ENCODE measurements around the gene GTF3A.
A peak's percentile ranks its signal among the peaks of the same experiment; 100 is the strongest.

The GTF3A gene

DNA sequence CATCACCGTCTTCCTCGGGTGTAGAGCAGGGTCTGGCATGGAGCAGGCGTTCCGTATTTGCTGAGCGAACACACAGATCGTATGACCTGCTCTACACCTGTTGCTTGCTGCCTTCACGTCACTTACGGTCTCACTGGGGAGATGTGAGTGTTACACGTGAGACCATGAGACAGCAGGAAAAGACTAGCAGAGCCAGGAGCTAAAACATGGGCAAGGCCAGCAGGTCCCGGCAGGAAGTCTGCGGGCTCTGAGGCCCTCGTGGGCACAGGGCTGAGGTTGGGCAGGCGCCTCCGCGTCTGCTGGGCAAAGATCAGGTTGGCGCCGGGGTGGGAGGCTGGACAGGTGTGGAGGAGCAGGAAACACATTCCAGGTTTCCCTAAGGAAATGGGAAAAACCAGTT is 19.7 kb upstream of the GTF3A start:
- DNase-seq (ENCODE audit: low read depth in 2 of 2, low spot score in 1 of 2), result no peak

DNA sequence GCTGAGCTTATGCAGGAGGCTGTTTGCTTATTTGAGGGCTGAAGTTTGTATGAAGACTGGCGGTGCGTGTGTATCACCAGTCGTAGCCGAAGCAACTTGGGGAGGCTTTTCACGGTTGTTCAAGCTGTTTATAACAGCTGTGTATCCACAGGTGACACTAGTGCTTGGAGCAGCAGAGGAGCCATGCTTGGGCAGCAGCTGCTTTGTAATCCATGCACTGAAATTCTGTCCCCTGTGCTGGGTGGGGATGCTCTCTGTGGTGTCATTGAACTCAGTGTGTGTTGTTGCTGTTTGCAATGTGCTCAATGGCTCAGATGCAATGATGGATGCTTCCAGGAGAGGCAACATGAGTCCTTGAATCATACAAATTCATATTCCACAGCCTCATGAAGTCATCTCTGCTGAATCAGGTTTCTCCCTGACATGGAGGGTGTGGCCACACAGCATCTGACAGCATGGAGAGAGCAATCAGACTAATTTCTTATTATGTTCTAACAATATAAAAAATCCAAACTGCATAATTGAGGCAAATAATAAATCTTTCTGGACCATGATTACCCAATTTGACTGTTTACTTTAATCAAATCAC is 18.8 kb upstream of the GTF3A start:
- DNase-seq (ENCODE audit: low read depth in 2 of 2, low spot score in 1 of 2), result no peak

DNA sequence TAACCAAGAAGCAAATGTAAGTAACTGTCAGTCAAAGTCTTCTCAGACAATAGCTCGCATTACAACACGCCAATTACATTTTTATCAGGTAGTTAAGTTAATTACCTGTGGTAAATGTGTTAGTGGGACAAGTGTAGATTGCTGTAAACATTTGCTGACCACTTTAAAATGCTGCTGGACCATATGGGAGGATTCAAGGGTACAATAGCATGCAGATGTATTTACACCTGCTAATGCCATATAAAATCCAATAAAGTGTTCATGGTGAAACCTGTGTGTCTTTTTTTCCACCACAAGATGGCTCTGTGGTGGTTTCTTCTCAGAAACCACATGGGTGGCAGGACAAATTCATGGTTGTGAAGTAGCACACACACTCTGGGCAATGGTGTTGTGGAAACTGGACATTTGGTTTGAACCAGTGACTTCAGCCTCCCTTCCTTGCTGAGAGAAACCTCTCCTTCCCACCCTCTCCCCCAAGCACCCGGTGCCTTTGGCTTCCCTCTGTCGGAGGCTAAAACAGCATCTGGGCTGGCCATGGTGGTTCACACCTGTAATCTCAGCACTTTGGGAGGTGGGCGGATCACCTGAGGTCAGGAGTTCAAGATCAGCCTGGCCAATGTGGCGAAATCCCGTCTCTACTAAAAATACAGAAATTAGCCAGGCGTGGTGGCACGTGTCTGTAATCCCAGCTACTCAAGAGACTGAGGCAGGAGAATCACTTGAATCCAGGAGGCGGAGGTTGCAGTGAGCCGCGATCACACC is 18.1 kb upstream of the GTF3A start:
- no peak for DNase-seq (ENCODE audit: low read depth in 2 of 2, low spot score in 1 of 2)

DNA sequence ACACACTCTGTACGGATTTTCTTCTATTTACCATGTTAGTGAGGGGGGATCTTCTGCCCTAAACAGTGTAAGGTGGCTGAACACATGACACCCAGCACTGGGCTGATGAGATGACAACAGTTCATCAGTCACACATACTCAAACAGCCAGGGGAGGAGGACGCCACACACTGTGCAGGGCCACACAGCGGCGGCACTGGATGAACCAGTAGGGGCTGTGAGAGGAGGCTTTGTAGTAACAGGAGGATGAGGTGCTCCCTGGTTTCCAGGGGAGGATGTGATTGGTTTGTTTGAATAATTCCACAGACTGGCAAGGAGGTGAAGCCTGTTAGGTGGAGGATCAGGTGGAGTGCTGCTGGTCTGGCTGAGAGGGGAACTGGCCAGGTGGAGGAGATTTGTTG is 16.3 kb upstream of the GTF3A start:
- DNase-seq (ENCODE audit: low read depth in 2 of 2, low spot score in 1 of 2), result no peak

DNA sequence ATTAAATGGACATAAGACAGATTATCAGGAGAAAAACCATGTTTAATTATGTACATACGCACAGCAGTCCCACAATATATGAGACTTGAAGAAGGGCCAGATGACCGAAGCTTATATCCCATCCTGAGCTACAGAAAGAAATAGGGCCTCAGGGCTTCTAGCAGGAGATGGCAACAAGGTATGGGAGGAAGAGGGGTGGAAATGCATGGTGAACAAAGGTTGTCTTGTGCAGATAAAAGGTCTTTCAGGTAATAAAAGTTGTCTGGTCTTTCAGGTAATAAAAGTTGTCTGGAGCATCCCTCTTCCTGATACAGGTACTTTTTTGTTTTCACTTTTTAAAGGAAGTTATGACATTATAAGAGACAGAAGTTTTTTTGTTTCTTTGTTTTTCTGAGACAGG is 15.4 kb upstream of the GTF3A start:
- no peak for DNase-seq (ENCODE audit: low read depth in 2 of 2, low spot score in 1 of 2)

DNA sequence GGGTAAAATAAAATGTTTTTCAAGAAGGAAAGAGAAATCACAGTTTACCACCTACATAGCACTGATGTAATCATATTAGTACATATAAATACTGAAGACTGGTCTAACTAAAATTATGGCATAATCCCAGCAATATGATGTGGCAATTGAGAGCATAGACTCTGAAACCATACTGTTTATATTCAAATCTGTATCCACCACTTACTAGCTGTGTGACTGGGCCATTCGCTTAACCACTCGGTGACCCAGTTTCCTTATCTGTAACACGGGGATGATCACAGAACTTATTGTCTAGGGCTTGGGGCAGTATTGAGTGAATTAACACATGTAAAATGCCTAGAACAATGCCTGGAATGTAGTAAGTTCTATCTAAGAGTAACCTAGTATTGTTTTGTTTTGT is 13.1 kb upstream of the GTF3A start:
- no peak for DNase-seq (ENCODE audit: low read depth in 2 of 2, low spot score in 1 of 2)

DNA sequence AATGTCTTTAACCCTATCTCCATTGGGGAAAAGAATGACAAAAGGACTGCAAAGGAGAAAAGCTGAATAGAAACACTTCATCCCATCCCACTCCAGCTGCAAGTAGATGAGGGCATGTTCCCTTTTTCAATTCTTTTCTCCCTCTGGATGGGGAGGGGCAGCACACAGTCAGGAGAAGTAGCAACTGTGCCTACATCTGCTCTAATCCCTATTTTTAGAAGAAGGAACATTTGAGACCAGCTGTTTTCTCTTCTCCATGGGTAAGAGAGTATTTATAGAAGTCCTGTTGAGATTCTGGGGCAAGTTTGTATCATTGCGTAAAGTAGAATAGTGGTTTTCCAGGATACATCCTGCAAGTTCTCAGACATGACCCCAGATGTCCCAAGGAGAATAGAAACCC is 9.3 kb upstream of the GTF3A start:
- DNase-seq (ENCODE audit: low read depth in 2 of 2, low spot score in 1 of 2), result no peak

DNA sequence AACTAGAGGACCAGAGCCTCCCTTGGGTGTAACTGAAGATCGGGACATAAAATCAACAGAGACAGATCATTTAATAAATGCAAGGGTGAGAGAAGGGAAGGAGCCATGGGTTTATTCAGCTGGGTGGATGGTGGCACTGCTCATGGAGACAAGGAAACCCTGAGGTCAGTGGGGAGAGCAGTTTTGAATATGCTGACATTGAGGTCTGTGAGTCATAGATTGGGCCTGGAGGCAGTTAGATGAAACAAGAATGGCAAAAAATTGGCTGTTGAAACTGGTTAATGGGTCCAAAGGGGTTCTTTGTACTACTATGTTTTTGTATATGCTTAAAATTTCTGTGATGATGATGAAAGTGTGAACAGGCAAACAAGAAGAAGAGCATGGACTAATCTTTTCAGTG is 5.1 kb upstream of the GTF3A start:
- no peak for DNase-seq (ENCODE audit: low read depth in 2 of 2, low spot score in 1 of 2)

DNA sequence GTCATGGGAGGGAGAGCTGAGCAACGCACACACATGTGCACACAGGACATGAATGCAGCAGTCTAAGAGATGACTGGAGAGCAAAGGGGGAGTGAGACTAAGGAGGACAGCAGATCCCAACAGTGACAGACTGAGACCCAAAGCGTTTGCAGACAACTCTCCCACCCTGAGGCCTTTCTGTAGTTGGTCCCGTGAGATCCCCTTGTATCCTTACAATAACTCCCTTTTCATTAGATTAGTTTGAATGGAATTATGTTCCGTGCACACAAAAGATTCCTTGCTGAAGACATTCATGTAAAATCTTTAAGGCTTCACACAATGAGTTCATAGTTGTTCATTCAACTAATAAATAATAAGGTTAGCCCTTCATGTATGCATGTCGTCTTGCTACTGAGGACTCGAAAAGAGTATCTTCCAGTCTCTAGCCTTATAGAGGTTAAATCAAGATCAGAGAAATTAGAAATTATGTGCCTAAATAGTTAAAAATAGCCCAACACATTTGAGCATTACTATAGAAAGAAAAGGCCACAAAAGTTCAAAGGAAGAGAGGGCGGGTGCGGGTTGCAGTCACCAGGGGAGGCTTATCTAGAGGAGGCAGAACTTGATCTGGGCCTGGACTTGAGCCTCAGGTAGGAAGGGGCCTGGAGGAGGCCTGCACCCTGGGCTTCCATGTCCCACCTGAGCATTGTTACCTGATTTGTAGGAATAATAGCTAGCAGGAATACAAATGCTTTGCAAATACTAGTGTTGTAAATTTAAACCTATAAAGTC is 3.1 kb upstream of the GTF3A start:
- no peak for DNase-seq (ENCODE audit: low read depth in 2 of 2, low spot score in 1 of 2)

DNA sequence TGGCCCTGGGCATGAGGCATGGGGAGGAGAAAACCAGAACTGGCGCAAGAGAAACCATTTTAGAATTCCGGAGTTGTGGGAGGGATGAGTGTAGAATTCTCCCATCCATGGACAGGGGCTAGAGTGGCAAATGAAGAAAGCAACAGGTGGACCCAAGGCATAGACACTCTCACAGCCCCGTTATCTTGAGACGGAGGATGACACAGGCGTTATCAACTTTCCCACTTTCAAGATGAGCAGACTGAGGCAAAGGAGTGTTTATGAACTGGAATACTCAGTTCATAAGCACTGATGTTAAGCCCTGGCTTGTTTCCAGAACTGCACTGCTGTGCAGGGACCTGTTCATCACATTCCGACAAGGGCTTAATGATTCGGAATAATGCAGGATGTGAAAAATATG is 1.1 kb upstream of the GTF3A start:
- no peak for DNase-seq (ENCODE audit: low read depth in 2 of 2, low spot score in 1 of 2)

DNA sequence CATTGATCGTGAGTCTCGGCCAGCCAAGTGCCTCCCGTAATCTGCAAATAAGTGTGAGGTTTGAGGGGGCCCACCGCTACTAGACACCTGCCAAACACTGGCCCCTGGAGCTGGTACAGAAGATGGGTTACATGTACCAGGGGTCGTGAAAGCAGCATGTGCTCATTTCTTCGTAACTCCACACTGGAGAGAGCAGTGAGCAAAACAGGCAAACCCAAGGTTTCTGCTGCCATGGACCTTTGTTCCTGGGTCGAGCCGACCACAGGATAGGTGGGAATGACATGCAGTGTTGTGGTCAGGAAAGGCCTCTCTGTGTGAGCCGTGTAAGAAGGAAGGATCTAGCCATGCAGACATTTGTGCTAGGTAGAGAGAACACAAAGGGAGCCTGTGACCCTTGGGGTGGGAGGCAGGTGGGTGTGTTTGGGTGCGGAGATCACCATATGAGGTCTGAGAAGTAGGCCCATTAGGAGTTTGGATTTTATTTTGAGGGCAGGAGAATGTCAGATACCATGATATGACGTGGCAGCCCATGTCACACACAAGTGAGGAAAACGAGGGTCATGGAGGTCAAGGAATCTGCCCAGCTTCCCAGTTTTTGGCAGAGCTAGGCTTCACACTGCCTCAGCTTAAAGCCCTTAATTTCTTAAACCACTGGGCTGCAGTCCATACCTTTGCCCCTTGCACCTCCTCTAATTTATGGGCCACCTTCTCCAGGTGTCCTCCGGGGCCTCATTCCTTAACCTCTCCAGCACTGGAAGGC is 919 bp downstream of the GTF3A start:
- DNase-seq (ENCODE audit: low read depth in 2 of 2, low spot score in 1 of 2), result no peak

DNA sequence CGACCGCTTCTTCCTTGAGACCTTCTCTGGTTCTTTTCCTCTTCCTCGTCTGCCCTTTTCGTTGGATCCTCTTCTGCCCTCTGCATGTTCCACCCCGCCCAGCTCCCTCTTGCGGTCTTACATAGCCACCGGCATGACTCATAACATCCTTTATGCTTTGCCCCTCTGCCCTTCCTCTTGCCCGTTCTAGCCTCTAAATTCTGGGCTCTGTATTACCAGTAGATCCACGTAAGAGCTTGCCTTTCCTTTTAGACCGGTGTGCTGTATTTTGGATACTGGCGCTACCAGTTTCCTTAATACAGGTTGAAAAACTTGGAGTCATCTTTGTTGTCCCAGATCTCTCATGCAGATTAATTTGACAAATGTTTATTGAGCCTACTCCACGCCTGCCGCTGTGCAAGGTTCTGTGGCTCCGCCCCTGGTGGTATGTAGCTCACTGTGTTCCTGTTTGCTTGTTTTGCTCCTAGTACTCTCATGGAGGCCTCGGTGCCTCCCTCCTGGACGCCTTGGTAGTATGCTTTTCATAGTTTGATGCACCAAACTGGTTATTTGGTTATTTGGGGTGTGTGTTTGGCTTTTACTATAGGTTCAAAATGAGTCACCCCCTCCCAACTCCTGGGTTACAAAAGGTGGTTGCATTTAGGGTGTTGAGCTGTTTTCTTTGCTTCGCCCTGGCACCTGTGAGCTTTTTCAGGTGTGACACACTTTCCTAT is 1.7 kb downstream of the GTF3A start:
- DNase-seq (ENCODE audit: low read depth in 2 of 2, low spot score in 1 of 2), result peak; percentile 44 to 65

DNA sequence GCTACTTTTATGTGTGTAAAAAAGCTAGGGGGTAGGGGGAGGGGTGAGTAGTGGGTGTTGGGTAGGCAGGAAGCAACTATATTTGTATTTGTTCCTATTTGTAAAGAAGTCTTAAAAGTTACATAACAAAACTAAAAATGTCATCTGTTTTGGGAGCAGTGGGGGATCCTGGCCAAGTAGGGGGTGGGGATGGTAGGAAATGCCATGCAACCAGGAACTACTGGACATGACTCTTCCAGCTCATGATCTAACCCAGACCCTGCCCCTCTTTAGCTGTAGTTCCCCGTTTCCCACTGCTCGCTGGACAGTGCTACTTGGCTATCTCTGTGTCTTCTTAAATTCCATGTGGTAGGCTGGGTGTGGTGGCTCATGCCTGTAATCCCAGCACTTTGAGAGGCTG is 3.2 kb downstream of the GTF3A start:
- DNase-seq (ENCODE audit: low read depth in 2 of 2, low spot score in 1 of 2), result no peak

DNA sequence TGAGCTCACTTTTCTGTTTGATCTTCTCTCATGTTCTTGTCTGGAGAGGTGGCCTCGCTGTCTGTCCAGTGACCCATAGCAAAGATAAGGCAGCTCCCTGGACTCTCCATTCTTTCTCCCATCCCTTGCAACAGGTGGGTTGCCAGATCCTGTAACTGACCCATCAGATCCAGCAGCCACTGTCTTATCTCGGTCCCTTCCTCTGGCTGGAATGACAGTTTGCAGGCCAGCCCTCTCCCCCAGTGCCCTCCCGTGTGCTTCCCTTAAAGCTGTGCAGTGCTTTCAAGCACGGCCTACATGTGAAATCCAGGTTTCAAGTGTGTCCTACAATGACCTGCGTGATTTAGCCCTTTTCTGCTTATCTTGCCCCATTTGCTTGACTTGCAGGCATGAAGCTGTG is 3.7 kb downstream of the GTF3A start:
- DNase-seq (ENCODE audit: low read depth in 2 of 2, low spot score in 1 of 2), result no peak

DNA sequence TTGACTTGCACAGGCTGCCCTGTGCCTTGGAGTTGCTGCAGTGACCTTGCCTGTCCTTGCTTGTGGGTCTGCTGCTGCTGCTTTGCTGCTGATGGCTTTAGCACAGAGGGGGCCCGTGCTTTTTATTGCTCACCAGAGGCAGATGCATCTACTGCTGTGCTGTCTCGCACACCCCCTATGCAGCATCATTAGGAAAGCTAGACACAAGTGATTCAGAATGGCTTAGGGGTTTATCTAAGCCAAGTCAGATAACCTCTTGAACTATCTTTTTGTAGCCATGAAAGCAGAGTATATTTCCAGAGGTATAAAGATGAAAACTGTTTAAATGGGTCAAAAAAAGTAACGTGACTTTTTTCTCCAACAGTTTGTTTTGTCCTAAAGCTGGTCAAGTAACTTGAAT is 7.8 kb downstream of the GTF3A start:
- DNase-seq (ENCODE audit: low read depth in 2 of 2, low spot score in 1 of 2), result no peak

DNA sequence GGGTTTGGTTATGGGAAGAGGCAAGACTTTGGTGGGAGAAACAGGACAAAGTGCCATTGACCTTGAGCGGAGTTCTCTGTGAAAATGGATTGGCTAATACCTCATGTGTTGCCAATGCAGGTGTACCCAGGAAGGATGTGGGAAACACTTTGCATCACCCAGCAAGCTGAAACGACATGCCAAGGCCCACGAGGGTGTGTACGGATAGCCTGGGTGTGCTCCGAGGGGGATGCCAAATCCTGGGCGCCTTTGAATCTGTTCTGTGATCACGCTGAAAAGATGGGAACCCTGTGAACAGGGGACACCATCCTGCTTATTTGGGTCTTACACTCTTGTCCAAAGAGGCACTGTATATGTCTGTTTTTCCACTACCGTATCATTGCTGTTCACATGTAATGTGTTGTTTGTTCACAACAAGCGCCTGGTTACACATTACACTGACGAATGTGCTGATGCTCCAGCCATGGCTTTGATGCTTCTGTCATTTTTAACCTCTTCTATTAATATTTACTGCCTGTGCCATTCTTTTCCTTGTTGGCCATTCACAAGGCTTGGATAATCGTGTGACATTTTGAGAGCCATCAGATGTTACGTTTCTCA is 8.3 kb downstream of the GTF3A start:
- no peak for DNase-seq (ENCODE audit: low read depth in 2 of 2, low spot score in 1 of 2)

DNA sequence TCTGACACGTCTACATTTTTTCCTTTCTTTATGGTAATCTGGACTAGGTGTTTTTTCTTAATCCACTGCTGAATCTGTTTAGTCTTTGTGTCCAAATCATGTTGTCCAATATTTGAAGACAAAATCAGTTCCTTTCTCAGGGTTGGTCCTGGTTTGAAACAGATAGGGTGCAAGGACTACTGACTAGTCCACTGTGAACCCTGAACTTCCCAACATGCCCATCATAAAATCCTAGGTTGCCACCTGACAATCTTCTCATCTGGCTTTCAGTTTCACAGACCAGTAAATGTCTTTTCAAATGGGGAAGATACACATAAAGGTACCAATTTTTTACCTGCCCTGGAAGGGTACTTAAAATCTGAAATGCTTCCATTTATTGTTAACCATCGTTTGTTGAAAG is 12.7 kb downstream of the GTF3A start:
- DNase-seq (ENCODE audit: low read depth in 2 of 2, low spot score in 1 of 2), result no peak

DNA sequence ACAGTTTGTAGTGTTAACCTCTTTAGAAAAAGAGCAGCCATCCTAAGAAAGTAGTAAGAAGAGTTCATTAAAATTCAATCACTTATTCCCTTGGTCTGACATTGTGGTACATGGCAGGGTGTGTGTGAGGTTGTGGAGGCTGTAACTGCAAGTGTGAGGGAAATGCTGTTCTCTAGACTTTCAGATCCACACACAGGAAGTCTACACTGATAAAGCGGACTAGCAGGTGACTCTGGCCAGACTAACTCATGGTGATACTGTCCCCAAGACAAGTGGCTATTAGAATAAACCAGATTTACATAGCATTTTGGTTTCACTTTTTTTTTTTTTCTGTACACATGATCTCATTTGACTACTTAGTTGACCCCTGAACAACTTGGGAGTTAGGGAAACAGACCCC is 16.0 kb downstream of the GTF3A start:
- no peak for DNase-seq (ENCODE audit: low read depth in 2 of 2, low spot score in 1 of 2)

DNA sequence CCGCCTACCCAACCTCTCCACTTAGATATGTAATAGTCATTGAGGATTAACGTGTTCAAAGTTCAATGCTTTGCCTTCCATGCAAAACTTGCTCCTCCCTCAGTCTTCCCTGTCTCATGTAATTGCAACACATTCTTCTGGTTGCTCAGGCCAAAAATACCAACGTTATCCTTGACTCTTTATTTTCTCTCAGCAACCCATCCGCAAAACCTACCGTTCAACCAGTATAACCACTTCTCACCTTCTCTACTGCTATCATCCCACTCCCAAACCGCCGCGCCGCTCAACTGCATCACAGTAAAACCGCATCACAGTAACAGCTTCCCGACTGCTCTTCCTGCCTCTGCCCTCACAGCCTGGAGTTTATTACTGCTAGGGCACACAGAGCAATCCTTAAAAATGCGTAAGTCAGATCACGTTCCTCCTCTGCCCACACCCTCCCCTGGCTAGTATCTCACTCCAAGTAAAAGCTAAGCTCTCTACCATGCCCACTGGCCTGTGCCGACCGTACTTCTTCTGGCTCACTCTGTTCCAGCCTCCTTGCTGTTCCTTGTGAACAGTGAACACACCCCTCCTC is 17.7 kb downstream of the GTF3A start:
- no peak for DNase-seq (ENCODE audit: low read depth in 2 of 2, low spot score in 1 of 2)

DNA sequence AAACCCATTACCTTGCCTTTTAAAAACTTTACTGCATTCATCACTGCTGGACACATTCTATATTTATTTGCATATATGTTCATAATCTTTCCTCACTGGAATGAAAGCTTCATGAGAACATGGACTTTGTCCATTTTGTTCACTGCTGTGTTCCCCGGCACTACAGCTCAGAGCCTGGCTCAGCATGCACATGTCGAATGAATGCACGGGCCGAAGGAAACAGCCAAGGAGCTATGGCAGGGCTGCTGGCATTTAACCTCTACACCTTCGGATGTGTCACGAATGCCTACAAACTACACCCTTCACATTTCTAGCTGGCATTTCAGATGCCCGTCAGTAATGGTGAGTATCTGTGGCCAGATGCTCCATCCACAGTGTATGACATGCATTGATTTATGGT is 18.4 kb downstream of the GTF3A start:
- DNase-seq (ENCODE audit: low read depth in 2 of 2, low spot score in 1 of 2), result no peak

All from stimulated activated CD8-positive, alpha-beta memory T cell treated with anti-CD3 and anti-CD28 coated beads, Interleukin-4, amount 100 ng/mL, for 4 hours (primary cell).